Measurements from ENCODE around the gene SCFD2.

Gene SCFD2

DNA sequence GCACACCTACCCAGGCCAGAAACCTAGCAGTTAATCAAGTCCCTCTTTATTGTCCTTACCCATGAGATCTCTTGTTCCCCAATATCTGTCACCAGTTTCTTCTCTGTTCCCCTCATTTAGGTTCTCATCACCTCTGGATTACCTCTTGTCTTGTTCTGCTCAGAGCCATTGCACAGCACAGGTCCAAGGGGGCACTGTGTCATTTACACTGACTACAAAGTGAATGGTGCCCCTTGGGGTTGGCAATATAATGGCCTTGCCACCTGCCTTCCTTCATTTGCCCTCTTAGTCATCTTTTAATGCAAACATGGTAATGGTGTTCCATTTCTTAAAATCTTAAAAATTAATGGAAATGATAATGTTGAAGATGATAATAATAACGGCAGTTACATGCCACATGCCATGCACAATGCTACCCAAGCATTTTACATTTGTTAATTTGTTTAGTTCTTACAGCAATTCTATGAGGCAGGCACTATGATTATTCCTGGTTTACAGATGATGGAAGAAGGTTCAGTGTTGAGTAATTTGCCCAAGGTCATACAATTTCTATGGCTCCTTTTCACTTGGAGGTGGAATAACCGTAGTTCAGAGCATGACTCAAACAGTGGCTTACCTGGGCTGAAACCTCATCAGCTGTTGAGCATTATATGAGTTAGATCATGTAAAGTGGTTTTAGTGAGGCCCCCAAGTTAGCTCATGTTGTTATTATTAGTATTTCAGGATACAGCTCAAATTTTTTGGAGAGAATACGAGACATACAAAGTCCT lies 385.9 kb downstream of the SCFD2 start:
- DNase-seq (ENCODE audit: low spot score): no peak
- TF ChIP-seq, protein P1, sequence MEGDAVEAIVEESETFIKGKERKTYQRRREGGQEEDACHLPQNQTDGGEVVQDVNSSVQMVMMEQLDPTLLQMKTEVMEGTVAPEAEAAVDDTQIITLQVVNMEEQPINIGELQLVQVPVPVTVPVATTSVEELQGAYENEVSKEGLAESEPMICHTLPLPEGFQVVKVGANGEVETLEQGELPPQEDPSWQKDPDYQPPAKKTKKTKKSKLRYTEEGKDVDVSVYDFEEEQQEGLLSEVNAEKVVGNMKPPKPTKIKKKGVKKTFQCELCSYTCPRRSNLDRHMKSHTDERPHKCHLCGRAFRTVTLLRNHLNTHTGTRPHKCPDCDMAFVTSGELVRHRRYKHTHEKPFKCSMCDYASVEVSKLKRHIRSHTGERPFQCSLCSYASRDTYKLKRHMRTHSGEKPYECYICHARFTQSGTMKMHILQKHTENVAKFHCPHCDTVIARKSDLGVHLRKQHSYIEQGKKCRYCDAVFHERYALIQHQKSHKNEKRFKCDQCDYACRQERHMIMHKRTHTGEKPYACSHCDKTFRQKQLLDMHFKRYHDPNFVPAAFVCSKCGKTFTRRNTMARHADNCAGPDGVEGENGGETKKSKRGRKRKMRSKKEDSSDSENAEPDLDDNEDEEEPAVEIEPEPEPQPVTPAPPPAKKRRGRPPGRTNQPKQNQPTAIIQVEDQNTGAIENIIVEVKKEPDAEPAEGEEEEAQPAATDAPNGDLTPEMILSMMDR (IDR thresholded peaks at IDR 0.05; ENCODE audit: extremely low read depth, missing control alignments): no peak

DNA sequence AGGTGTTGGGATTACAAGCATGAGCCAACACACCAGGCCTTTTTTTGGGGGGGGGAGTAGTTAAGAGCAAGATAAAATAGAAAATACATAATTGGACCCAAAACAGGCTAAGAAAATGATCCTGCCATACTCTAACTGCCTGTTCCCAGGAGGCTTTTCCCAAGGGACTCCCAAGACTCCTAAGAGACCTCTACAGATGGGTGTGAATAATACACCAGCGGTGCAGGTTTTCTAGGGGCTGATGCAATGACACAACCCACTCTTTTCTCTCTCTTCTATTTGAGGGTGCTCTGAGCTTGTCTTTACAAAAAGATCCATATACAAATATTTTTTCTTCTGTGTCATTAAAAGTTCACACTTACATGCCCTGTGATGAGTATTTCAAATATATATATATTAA lies 386.8 kb downstream of the SCFD2 start:
- TF ChIP-seq, protein P1 (IDR thresholded peaks at IDR 0.05; ENCODE audit: extremely low read depth, missing control alignments): no peak
- no peak for DNase-seq (ENCODE audit: low spot score)

- TF ChIP-seq, protein P1 (IDR thresholded peaks at IDR 0.05; ENCODE audit: extremely low read depth, missing control alignments): no peak
- DNase-seq (ENCODE audit: low spot score): no peak
These were observed 388.6 kb downstream of the SCFD2 start for GRCh38 chr4:52977252-52977651.

DNA sequence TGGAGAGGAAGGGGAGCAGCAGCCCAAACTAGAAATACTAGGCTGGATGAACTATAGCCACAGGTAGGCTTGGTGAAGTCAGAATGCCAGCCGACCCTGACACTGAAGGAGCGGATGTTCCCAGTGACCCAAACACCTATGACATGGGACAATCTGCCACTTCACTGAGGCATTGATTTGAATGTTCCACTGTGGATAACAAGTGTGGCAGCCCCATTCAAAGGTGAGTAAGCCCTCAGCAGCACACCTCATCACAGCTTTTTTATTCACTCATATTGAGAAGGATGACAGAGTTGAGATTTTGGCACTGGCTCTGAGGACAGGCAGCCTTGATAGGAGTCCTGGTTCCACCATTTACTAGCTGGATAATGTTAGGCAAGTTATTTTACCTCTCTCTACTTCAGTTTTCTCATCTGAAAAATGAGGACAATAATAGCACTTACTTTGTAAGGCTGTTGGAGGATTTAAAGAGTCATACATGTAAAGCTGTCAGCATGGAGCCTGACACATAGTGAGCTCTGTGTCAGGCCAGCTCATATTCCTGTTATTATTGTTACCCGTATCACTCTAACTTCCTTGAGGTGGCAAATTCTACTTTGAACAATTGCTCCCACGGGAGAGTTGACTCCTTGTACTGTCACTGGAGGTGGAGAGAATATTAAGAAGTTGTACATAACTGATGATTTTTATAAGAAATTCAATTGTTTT lies 389.2 kb downstream of the SCFD2 start:
- no peak for DNase-seq (ENCODE audit: low spot score)
- TF ChIP-seq, protein P1 (IDR thresholded peaks at IDR 0.05; ENCODE audit: extremely low read depth, missing control alignments): no peak

- TF ChIP-seq, protein P1 (IDR thresholded peaks at IDR 0.05; ENCODE audit: extremely low read depth, missing control alignments): no peak
- DNase-seq (ENCODE audit: low spot score): no peak
These were observed 397.2 kb downstream of the SCFD2 start for GRCh38 chr4:52968691-52969090.

DNA sequence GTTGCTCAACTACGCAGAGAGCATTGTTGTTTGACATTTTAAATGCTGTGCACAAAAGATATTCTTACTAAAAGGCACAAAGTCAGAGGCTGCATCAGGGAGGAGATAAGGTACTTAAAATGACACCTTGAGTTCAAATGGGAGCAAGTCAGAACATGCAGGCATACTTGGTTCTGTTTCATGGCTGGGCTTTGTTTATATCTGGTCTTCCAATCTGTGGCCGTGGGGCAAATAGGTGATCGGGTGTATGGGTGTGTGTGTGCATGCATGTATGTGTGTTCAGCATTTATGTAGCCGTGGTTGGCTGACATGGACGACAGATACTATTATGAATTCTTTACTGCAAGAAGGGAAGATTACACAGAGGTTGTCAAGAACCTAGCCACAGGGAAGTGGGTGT lies 397.6 kb downstream of the SCFD2 start:
- DNase-seq (ENCODE audit: low spot score): no peak
- TF ChIP-seq, protein P1 (IDR thresholded peaks at IDR 0.05; ENCODE audit: extremely low read depth, missing control alignments): no peak

- TF ChIP-seq, protein P1 (IDR thresholded peaks at IDR 0.05; ENCODE audit: extremely low read depth, missing control alignments): no peak
- DNase-seq (ENCODE audit: low spot score): no peak
These were observed 399.1 kb downstream of the SCFD2 start for GRCh38 chr4:52966781-52967180.
